LNCAP (cell line): ENCODE measurements around the gene TLL2.

ENCODE experiments used
- CTCF ChIP-seq: fragments of 450-650 bp; IDR thresholded peaks from 2 replicates; pipeline ENCODE4 v1.5.1; 2017; ENCODE audit warnings: mild to moderate bottlenecking

Gene TLL2

GRCh38 chr10:96513698-96514561 is at the start of gene TLL2:
Gene TLL2, minus strand, starts transcription at chr10:96513926. Its CDS starts 241 bp downstream, at chr10:96513685.
- TF ChIP-seq CTCF = peak; percentile 69

GRCh38 chr10:96560966-96561887 is 47.5 kb upstream of the TLL2 start:
- TF ChIP-seq CTCF = no peak

- TF ChIP-seq CTCF = no peak
Measured at GRCh38 chr10:96560489-96560888, 46.8 kb upstream of the TLL2 start.

GRCh38 chr10:96556003-96556402 is 42.3 kb upstream of the TLL2 start:
- peak; percentile 79 for TF ChIP-seq CTCF

GRCh38 chr10:96555330-96555729 is 41.6 kb upstream of the TLL2 start:
- no peak for TF ChIP-seq CTCF

- TF ChIP-seq CTCF = no peak
Measured at GRCh38 chr10:96548589-96548988, 34.9 kb upstream of the TLL2 start.

- no peak for TF ChIP-seq CTCF
Measured at GRCh38 chr10:96541921-96542320, 28.2 kb upstream of the TLL2 start.
